ENCODE data around the gene ARHGEF16. TPM values are rescaled to one million over a fixed set of nuclear protein-coding genes. Genes with fewer than 3 reads are reported as not detected.

ARHGEF16 gene
- total and polyA plus RNA-seq, 2 experiments from 2014 or later, result not detected

- Histone ChIP-seq H3K4me2 (ENCODE audit: unreplicated experiment) (no peak overlapping the region), H3K27me3 (replicated peaks; ENCODE audit: insufficient read depth) (peaks cover 41% of the 10 kb centered on the region), H3K9ac (peak overlapping the region; percentile 51), H3F3A (ENCODE audit: insufficient read depth) (no peaks in the 10 kb centered on the region), H3K79me2 (ENCODE audit: insufficient read depth) (no peaks in the 10 kb centered on the region), H3K4me1 (ENCODE audit: insufficient read depth) (no peaks in the 10 kb centered on the region), H3K9me3 (ENCODE audit: low read depth) (no peaks in the 10 kb centered on the region), H3K4me3 (no peak overlapping the region), H3K9me2 (ENCODE audit: insufficient read depth) (no peaks in the 10 kb centered on the region), H2AFZ (no peak overlapping the region), H3K36me3 (ENCODE audit: low read depth) (no peaks in the 10 kb centered on the region), H4K20me1 (ENCODE audit: insufficient read depth) (no peaks in the 10 kb centered on the region), H3K27ac (no peak overlapping the region)
- in situ Hi-C loops (cut with MboI), result no loop called here
- TF ChIP-seq EZH2phosphoT487 (IDR thresholded peaks at IDR 0.05; ENCODE audit: insufficient read depth, low read depth) (no peak), EZH2 (IDR thresholded peaks at IDR 0.05; ENCODE audit: insufficient read depth, poor library complexity, severe bottlenecking) (no peak)
- WGBS, 2 experiments (ENCODE audit: low coverage in 1 of 2, low lambda C conversion rate in 2 of 2, missing lambda C conversion rate in 2 of 2), result 43 to 53% methylated on average over 18 to 21 of the region's 23 CpGs
- no peak for DNase-seq
Measured at GRCh38 chr1:3451994-3452865, 2.2 kb upstream of the ARHGEF16 start.

- TF ChIP-seq EZH2 (IDR thresholded peaks at IDR 0.05; ENCODE audit: insufficient read depth, poor library complexity, severe bottlenecking) (no peak), EZH2phosphoT487 (IDR thresholded peaks at IDR 0.05; ENCODE audit: insufficient read depth, low read depth) (no peak)
- no peaks in the 10 kb centered on the region for H4K20me1 ChIP-seq (ENCODE audit: insufficient read depth)
- 26 to 35% methylated on average over 5 of the region's 5 CpGs for WGBS, 2 experiments (ENCODE audit: low coverage in 1 of 2, low lambda C conversion rate in 2 of 2, missing lambda C conversion rate in 2 of 2)
Measured at GRCh38 chr1:3452866-3453175, 1.6 kb upstream of the ARHGEF16 start.

DNA sequence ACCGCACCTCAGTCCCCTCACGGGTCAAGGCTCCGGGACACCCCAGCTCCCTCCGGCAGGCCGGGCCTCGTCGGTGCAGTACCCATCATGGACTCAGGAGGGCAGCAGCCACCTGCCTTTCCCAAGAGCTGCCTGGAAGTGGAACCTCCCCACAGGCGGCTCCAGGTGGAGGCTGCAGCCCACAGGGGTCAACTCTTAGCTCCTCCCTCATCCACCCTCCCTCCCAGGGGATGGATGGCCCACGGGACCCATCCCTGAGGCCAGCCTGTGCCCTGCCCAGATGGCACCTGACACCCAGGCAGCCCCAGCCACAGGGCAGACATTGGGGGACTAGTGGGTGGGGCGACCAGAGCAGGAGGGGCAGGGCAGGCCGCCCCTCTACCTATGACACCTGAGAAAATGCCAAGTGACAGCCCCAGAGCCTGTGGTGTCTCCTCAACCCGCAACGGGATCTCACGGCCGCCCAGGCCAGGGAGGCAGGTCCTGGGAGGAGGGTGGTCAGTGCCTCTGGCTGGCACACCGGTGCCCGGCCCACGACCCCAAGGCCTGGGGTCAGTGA is 1.2 kb upstream of the ARHGEF16 start:
- in situ Hi-C loops (cut with MboI), result no loop called here
- H3K9me2 ChIP-seq (ENCODE audit: insufficient read depth), result no peaks in the 10 kb centered on the region
- WGBS, 2 experiments (ENCODE audit: low coverage in 1 of 2, low lambda C conversion rate in 2 of 2, missing lambda C conversion rate in 2 of 2), result 20 to 27% methylated on average over 17 to 18 of the region's 18 CpGs
- no peaks in the 10 kb centered on the region for H3F3A ChIP-seq (ENCODE audit: insufficient read depth)
- TF ChIP-seq EZH2phosphoT487 (IDR thresholded peaks at IDR 0.05; ENCODE audit: insufficient read depth, low read depth) (no peak), EZH2 (IDR thresholded peaks at IDR 0.05; ENCODE audit: insufficient read depth, poor library complexity, severe bottlenecking) (no peak)
- H3K4me3 ChIP-seq, result no peak overlapping the region
- H3K27me3 ChIP-seq (replicated peaks; ENCODE audit: insufficient read depth), result peaks cover 40% of the 10 kb centered on the region
- peak; percentile 73 for DNase-seq
- no peaks in the 10 kb centered on the region for H3K36me3 ChIP-seq (ENCODE audit: low read depth)
- no peaks in the 10 kb centered on the region for H3K9me3 ChIP-seq (ENCODE audit: low read depth)
- no peaks in the 10 kb centered on the region for H4K20me1 ChIP-seq (ENCODE audit: insufficient read depth)
- no peaks in the 10 kb centered on the region for H3K4me1 ChIP-seq (ENCODE audit: insufficient read depth)
- H3K79me2 ChIP-seq (ENCODE audit: insufficient read depth), result no peaks in the 10 kb centered on the region
- H2AFZ ChIP-seq, result no peak overlapping the region
- H3K4me2 ChIP-seq (ENCODE audit: unreplicated experiment), result no peak overlapping the region
- H3K27ac ChIP-seq, result no peak overlapping the region
- H3K9ac ChIP-seq, result no peak overlapping the region

More at GRCh38 chr1:3452866-3453175, 1.6 kb upstream of the ARHGEF16 start:
- in situ Hi-C loops (cut with MboI), result no loop called here
- H3K9me3 ChIP-seq (ENCODE audit: low read depth), result no peaks in the 10 kb centered on the region
- no peaks in the 10 kb centered on the region for H3K9me2 ChIP-seq (ENCODE audit: insufficient read depth)
- no peak overlapping the region for H3K4me2 ChIP-seq (ENCODE audit: unreplicated experiment)
- no peak overlapping the region for H3K4me3 ChIP-seq
- no peaks in the 10 kb centered on the region for H3K36me3 ChIP-seq (ENCODE audit: low read depth)
- H3K27me3 ChIP-seq (replicated peaks; ENCODE audit: insufficient read depth), result peaks cover 41% of the 10 kb centered on the region
- H3F3A ChIP-seq (ENCODE audit: insufficient read depth), result no peaks in the 10 kb centered on the region
- no peak overlapping the region for H2AFZ ChIP-seq
- H3K4me1 ChIP-seq (ENCODE audit: insufficient read depth), result no peaks in the 10 kb centered on the region
- no peak overlapping the region for H3K27ac ChIP-seq
- H3K79me2 ChIP-seq (ENCODE audit: insufficient read depth), result no peaks in the 10 kb centered on the region
- H3K9ac ChIP-seq, result peak overlapping the region; percentile 51
- DNase-seq, result no peak

GRCh38 chr1:3454811-3455618 is 550 bp downstream of the ARHGEF16 start:
- 14 to 24% methylated on average over 17 to 43 of the region's 46 CpGs for WGBS, 2 experiments (ENCODE audit: low coverage in 1 of 2, low lambda C conversion rate in 2 of 2, missing lambda C conversion rate in 2 of 2)

More at GRCh38 chr1:3454811-3455618, 550 bp downstream of the ARHGEF16 start:
- no peak overlapping the region for H3K27ac ChIP-seq
- H4K20me1 ChIP-seq (ENCODE audit: insufficient read depth), result no peaks in the 10 kb centered on the region
- H3K79me2 ChIP-seq (ENCODE audit: insufficient read depth), result no peaks in the 10 kb centered on the region
- H3K27me3 ChIP-seq (replicated peaks; ENCODE audit: insufficient read depth), result peaks cover 37% of the 10 kb centered on the region
- no peak for DNase-seq
- no peaks in the 10 kb centered on the region for H3K36me3 ChIP-seq (ENCODE audit: low read depth)
- in situ Hi-C loops (cut with MboI), result no loop called here
- TF ChIP-seq EZH2phosphoT487 (IDR thresholded peaks at IDR 0.05; ENCODE audit: insufficient read depth, low read depth), result no peak
- TF ChIP-seq EZH2 (IDR thresholded peaks at IDR 0.05; ENCODE audit: insufficient read depth, poor library complexity, severe bottlenecking), result peak; percentile 63
- no peaks in the 10 kb centered on the region for H3K4me1 ChIP-seq (ENCODE audit: insufficient read depth)
- H3F3A ChIP-seq (ENCODE audit: insufficient read depth), result no peaks in the 10 kb centered on the region
- no peak overlapping the region for H3K4me2 ChIP-seq (ENCODE audit: unreplicated experiment)
- H3K4me3 ChIP-seq, result peak overlapping the region; percentile 32; the same call in 1 of the 2 replicates
- H3K9me2 ChIP-seq (ENCODE audit: insufficient read depth), result no peaks in the 10 kb centered on the region
- no peaks in the 10 kb centered on the region for H3K9me3 ChIP-seq (ENCODE audit: low read depth)
- no peak overlapping the region for H2AFZ ChIP-seq
- H3K9ac ChIP-seq, result no peak overlapping the region

Data from GM23248 (cell line).